GM13976 (cell line): Measurements from ENCODE around the gene ADGB.
"Not testable (repeated sequence)": the region's sequence is repeated elsewhere in the genome, so short reads cannot be mapped to it uniquely, and the experiment has no call there.

Experiments
- DNase-seq: peaks from one replicate; pipeline ENCODE4 v3.0.0; 2012; ENCODE audit warnings: low spot score
- in situ Hi-C: fragments of 300-500 bp; cut with MboI; formaldehyde crosslinking; loops from one replicate; pipeline ENCODE4 v1.12.0; 2022; ENCODE audit warnings: low sequenced_read_pairs, mixed read lengths, inconsistent platforms; ENCODE audit not compliant: unreplicated experiment
- TF ChIP-seq, protein P1 (sequence below): IDR thresholded peaks from 2 replicates; pipeline ENCODE4 v1.5.1; 2012; ENCODE audit warnings: borderline replicate concordance, mild to moderate bottlenecking; ENCODE audit not compliant: insufficient read depth; ENCODE audit errors: extremely low read depth, missing control alignments, control extremely low read depth

ADGB gene

DNA sequence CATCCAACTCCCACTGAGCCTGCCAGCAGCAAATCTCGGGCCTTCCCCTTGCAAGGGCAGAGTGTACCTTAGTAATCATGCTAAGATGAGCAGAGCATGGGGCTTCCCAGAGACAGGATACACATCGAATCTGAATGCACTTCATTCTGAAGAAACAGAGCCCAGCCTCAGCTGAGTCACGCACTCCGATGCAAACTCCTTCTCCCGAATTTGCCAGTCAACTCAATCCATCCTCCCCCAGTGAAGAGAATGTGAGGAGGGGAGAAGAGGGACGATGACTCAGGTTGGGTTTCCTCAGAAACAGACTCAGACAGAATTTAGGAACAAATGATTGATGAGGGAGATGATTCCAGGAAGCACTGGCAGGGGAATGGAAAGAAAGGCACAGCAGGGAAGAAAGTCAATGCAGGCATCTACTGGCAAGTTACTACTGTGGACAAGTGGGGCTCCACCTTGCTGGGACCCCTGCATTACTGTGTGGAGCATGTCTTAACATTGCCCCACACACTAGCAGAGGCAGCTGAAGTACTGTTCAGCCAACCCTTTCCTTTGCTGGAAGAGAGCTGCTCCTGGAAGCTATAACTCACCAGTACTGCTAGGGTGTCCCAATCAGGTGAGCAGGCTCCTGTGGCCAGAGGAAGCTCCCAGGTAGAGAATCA lies 251.6 kb downstream of the ADGB start:
- TF ChIP-seq, protein P1, sequence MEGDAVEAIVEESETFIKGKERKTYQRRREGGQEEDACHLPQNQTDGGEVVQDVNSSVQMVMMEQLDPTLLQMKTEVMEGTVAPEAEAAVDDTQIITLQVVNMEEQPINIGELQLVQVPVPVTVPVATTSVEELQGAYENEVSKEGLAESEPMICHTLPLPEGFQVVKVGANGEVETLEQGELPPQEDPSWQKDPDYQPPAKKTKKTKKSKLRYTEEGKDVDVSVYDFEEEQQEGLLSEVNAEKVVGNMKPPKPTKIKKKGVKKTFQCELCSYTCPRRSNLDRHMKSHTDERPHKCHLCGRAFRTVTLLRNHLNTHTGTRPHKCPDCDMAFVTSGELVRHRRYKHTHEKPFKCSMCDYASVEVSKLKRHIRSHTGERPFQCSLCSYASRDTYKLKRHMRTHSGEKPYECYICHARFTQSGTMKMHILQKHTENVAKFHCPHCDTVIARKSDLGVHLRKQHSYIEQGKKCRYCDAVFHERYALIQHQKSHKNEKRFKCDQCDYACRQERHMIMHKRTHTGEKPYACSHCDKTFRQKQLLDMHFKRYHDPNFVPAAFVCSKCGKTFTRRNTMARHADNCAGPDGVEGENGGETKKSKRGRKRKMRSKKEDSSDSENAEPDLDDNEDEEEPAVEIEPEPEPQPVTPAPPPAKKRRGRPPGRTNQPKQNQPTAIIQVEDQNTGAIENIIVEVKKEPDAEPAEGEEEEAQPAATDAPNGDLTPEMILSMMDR, result no peak
- in situ Hi-C loops, result no loop called here
- no peak for DNase-seq

DNA sequence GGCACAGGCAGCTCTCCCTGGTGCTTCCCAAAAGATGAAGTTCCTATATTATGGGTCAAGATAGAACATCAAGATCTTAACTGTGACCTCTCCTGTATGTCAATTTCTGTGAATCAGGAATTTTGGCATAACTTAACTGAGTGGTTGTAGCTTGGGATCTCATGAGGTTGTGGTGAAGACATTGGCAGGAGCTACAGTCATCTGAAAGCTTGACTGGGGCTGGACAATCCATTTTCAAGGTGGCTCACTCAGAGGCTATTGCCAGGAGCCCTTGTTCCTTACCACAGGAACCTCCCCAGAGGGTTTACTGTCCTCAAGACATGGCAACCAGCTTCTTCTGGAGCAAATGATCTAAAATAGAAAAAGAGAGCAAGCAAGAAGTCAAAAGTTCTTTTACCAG lies 252.2 kb downstream of the ADGB start:
- in situ Hi-C loops, result no loop called here
- TF ChIP-seq, protein P1, result no peak
- DNase-seq, result no peak

DNA sequence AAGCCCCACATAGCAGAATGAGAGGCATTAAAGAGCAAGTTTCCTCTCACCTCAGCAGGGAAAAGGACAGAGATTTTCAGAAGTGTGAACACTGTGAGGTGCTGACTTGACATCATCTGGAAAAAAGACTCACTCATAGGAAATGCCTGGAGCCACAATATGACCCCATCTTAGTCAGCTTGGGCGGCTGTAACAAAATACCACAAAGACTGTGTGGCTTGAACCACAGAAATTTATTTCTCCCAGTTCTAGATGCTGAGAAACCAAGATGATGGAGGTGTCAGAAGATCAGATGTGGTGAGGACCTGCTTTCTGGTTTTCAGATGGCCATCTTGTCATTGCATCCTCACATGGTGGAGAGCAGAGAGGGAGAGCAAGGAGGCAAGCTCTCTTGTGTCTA lies 253.1 kb downstream of the ADGB start:
- no peak for DNase-seq
- in situ Hi-C loops, result no loop called here
- TF ChIP-seq, protein P1, result no peak

DNA sequence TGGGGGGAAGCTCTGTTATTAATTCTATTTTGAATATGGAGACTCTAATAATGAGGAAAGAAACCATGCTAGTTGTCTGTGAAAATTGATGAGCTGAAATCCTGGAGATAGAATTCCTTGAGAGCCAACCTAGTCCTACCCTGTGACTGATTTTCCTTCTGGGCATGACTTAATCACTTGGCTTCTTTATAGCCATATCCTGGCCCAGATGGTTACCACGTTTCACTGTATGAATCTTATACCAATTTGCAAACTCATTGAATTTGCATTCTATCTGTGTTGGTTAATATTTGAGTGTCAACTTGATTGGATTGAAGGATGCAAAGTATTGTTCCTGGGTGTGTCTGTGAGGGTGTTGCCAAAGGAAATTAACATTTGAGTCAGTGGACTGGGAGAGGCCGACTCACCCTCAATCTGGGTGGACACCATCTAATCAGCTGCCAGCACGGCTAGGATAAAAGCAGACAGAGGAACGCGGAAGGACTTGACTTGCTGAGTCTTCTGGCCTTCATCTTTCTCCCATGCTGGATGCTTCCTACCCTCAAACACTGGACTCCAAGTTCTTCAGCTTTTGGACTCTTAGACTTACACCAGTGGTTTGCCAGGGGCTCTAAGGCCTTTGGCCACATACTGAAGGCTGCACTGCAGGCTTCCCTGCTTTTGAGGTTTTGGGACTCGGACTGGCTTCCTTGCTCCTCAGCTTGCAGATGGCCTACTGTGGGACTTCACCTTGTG lies 255.9 kb downstream of the ADGB start:
- in situ Hi-C loops, DNase-seq: not testable (repeated sequence)

DNA sequence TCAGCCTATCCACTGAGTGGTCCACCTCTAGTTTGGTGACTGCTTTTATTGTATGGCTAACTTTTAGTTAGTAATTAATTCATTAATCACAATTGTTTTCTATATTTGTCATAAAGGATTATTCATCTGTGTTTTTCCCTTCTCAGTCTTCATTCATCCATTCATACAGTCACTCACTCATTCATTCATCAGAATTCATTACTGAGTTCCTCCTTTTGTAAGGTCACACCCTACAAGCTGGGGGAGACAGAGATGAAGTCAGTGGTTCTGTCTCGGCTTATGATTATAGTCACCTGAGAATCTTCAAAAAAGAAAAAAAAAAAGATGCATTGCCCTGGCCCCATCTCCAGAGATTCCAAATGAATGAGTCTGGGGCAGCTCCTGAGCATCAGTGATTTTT lies 257.1 kb downstream of the ADGB start:
- in situ Hi-C loops, result no loop called here
- TF ChIP-seq, protein P1, result no peak
- no peak for DNase-seq

DNA sequence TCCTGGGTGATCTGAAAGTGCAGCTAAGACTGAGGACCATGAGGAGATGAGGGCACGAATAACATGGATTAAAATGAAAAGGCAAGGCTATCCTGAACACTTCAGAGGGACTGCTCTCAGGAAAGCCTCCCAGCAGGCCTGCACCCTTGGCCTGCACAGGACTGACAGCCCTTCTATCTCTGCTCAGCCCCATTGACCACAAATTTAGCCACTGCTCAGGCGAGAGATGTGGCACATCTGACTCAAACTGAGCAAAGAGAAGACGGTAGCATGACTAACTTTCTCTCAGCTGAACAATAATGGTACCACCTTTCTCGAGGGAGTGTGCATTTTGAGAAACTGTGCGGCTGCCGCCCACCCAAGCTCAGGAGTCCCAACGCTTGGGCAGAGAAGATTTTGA lies 257.5 kb downstream of the ADGB start:
- in situ Hi-C loops, result no loop called here
- no peak for DNase-seq
- TF ChIP-seq, protein P1, result no peak
